A673 (cell line): ENCODE measurements around the gene BMP2K.

Source experiments
- CTCF ChIP-seq: fragments of 300-800, 200-600 bp; sonication (generic); conservative IDR thresholded peaks from 2 replicates; pipeline ENCODE4 v1.5.1; 2017; ENCODE audit warnings: low read depth, mild to moderate bottlenecking, antibody characterized with exemption, low read length, moderate library complexity, mixed read lengths
- EZH2 ChIP-seq: fragments of 200-600 bp; sonication (generic); IDR thresholded peaks from 2 replicates; pipeline ENCODE4 v1.6.1; 2017; ENCODE audit warnings: borderline replicate concordance, low read depth, mild to moderate bottlenecking, mixed read lengths, antibody characterized with exemption, low read length; ENCODE audit not compliant: poor library complexity, severe bottlenecking

GRCh38 chr4:78764498-78764961 lies 11.6 kb upstream of the BMP2K start:
- TF ChIP-seq CTCF = no peak
- TF ChIP-seq EZH2 = no peak
